GM18505 (cell line): ENCODE results near the gene TEKTIP1.

Source experiments
- ATAC-seq: cut with Tn5 transposase; IDR thresholded peaks from one replicate; pipeline ENCODE4 v1.9.1; 2021; ENCODE audit not compliant: unreplicated experiment
- POLR2A ChIP-seq: IDR thresholded peaks from 4 replicates; pipeline ENCODE4 v1.6.1; 2011; ENCODE audit warnings: borderline replicate concordance; ENCODE audit not compliant: insufficient read depth, insufficient read length; ENCODE audit errors: extremely low read depth

TEKTIP1 gene

DNA sequence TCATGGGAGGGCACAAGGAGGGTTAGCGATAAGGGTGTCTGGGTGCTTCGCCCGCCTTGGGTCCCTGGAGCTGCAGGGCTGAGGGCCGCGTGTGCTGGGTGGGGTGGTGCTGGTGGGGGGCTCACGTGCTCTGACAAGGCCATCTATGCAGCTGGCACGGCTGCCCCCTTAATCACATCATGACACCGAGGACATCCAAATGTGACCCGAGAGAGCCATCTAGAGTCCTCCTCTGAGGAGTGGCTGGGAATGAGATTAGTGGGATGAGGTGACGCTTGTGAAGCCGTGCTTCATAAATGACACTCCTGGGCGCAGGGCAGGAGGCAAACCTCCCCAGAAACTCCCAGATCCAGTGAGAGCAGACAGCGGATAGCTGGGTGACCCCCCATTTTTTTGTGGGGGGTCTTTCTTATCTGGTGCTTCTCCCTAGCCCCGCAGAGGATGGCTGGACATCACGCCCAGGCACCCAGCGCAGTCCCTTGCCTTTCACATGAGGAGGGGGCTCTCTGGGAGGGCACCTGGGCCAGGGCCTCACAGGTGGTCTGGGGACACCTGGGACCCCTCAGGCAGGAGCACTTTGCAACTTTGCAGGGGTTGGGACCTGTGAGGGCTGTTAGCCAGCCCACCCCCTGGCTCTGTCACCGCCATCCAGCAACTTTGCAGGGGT lies 26.3 kb upstream of the TEKTIP1 start:
- ATAC-seq: no peak
- TF ChIP-seq POLR2A: no peak

DNA sequence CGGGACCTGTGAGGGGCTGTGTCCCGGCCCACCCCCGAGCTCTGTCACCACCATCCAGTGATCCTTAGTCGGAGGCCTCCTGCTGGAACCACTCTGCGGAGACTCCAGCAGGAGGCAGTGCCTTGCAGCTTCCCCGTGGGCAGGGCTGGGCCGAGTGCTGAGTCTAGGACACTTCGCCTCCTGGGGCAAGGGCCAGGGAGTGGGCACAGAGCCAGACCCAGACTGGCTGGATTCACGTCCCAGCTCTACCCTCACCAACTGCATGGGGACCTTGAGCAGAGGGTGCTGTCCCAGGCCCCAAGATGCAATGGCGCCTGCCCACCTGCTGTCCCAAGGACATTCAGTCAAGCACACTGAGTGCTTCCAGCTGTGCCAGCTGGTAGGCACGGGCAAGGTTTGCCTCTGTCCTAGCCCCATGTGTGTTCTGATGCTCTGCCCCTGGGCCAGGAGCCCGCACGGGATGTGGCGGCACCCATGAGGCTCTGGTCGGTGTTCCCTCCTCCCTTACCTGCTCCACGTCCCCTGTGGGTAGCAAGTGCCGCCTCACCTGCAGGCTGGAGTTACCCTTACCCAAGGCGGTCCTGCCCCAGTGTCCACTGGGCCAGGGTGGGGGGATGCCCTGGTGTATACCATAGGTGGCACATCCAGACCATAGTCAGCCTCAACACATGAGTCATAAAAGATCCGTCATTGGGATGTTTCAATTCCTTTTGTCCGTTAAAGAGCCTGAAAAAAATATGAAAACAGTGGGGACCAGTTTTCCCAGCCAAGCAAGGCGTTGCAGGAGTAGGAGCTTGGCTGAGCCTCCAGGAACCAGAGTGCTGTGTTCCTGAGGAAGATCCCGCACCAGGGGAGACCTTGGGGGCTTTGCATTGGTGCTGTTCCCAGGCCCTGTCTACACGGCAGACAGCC lies 25.5 kb upstream of the TEKTIP1 start:
- TF ChIP-seq POLR2A: no peak
- no peak for ATAC-seq

DNA sequence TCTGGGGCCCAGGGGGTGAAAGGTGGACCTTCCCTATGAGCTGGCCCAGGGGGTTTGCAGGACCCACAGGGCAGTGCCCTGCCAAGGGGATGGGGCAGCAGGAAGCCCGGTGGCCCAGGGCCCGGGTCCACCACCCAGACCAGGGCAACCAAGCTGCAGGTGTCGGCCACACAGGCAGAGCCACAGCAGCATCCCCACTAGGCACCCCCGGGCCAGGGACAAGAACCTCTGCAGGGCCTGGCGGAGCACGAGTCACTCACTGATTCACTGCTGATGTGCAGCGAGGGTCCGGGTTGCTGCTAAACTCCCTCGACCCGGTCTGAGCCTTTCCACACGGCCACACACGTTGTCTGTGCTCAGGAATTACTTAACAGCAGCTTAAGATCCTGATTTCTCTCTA lies 24.0 kb upstream of the TEKTIP1 start:
- ATAC-seq: no peak
- TF ChIP-seq POLR2A: no peak

DNA sequence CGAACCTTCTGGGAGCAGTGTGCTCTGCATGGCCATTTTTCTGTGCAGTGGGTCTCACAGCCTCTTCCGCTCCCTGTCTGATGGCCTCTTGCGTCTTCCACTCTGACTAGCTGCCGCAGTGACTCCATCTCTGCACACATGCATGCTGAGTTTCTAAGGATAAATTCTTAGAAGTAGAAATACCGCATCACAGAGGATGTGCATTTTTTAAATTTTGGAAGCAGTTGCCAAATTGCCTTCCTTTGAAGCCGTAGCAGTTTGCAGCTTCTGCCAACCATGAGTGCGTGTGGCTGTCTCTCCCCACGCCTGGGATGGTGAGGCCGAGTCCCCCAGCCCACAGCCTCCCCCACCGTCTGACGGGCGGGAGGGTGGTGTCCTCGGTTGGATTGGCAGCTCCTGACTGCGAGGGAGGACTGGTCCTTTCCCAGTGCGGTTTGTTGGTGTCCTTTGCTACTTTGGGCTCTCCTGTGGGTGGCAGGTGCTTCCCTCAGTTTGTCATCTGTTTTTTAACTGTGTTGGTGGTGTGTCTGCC lies 23.0 kb upstream of the TEKTIP1 start:
- no peak for ATAC-seq
- no peak for TF ChIP-seq POLR2A

DNA sequence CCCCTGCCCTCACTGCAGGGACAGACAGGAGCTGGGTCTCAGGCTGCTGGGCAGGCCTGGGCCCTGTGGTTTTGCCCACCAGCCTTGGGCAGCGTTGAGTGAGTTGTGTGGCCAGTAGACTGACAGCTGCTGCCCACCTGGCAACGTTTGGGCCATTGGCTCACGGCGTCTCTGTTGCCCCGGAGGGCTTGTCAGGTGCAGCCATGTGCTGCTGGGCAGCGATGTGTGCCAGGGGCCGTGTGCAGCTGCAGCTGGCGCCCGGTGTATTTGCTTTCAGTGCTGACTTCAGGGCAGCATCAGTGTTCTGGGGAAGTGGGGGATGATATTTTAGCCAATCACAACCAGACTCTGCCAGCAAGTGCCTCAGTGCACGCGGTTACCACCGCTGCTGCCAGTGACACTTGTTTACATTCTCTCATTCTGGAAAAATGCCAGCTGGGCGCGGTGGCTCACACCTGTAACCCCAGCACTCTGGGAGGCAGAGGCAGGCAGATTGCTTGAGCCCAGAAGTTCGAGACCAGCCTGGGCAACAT lies 22.2 kb upstream of the TEKTIP1 start:
- ATAC-seq: no peak
- TF ChIP-seq POLR2A: no peak

DNA sequence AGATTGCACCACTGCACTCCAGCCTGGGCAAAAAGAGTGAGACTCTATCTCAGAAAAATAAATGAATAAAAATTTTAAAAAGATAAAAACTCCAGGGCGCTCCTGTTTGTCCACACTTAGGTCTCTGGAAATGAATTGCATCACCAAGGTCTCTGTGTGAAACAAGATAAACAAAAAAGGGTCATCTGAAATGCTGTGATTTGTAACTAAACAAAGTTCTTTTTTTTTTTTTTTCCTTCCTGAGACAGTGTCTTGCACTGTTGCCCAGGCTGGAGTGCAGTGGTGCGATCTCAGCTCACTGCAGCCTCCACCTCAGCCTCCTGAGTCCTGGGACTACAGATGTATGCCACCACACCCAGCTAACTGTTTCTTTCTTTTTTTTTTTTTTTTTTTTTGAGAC lies 21.3 kb upstream of the TEKTIP1 start:
- TF ChIP-seq POLR2A: no peak
- no peak for ATAC-seq

DNA sequence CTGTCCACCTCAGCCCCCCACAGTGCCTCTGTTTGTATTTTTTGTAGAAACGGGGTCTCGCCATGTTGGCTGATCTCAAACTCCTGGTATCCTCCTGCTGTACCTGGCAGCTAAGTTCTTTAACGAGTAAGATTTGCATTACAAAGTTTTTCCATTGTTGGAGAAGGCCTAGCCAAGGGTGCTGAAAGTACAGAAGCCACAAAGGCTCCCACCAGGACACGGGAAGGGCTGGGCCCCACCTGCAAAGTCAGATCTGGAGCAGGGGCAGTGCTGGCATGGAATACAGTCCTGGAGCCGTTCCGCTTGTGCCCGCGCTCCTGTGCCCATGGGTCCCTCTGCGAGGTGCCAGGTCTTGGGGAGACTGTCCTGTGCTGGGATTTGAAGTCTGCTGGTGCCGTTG lies 20.7 kb upstream of the TEKTIP1 start:
- no peak for TF ChIP-seq POLR2A
- no peak for ATAC-seq

DNA sequence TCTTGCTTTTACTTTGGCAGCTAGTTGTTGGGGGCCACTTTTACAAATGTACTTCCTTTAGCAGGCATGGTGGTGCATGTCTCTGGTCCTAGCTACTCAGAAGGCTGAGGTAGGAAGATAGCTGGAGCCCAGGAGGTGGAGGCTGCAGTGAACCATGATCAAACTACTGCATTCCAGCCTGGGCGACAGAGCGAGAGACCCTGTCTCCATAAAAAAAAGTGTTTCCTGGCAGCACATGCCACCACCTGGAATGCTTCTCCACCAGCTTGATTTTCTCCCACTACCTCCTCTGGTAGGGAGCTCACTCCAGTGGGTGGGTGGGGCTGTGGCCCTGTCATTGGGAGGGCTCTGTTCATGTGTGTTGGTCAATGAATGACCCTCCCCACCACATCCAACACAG lies 20.3 kb upstream of the TEKTIP1 start:
- ATAC-seq: no peak
- no peak for TF ChIP-seq POLR2A

DNA sequence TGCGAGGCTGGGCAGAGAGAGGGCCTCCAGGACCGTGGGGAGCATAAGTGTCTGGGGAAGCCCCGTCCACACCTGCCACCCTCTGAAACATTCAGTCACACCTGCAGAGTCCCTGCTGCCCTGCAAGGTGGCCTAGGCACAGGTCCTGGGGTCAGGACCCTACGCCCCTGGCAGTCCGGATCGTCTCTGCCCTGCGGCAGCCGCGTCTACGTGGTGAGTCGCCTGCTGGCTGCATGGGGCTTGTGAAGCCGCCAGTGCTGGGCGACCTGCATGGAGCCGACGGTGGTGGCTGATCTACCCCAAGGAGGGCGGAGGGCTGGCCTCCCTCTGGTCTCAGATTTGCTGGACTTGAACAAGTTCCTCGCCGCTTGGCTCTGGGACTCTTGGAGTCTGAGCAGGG lies 19.8 kb upstream of the TEKTIP1 start:
- no peak for TF ChIP-seq POLR2A
- no peak for ATAC-seq

DNA sequence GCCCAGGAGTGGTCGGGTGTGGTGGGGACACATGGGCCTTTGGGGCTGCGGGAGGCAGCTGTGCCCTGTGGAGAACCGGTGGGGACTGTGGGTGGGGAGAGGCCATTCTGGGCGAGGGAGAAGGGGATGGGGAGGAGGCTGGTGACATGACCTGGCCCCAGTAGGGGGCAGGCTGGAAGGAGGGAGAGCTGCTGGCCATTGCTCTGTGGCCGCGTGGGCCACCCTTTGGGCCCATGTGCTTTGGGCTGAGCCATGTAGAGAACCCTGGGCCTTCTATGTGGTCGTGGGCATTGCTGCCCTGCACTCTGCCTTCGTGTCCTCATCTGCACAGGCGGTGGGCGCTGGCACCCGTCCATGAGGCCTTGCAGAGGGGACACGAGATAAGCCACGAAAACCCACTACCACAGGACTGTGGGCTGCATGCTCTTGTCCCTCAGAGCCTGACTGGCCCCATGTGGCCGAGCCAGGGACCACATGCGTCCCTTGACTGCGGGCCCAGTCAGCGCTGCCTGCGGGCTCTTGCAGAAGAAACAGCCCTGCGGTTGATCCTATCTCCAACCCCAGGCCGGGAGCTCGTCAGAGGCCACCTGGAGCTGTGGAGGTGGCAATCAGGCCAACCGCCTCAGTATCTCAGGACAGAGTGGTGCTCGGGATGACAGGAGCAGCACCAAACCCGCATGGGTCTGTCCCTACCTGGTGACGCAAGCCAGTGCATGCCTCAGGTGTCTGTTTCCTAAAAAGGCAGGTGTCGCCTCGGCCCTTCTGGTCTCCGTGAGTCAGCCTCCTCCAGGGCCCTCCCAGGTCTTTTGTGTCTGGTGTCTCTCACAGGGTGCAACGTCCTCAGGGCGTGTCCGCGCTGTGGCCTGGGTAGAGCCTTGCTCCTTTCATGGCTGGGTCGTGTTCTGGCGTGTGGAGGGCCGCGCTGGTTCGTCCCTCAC lies 18.5 kb upstream of the TEKTIP1 start:
- no peak for TF ChIP-seq POLR2A
- ATAC-seq: no peak

DNA sequence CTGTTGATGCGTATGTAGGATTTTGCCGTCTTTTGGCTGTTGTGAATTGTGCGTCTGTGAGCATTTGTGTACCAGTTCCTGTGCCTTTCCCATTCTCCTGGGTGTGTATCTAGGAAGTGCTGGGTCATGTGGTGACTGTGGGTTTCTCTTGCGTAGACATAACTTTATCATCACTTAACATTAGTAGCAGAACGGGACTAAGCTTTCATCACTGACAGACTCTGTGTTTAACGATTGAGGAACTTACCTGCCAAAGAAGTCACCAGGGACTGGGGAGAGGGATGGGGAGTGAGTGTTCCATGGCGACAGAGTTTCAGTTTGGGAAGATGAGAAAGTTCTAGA lies 17.9 kb upstream of the TEKTIP1 start:
- ATAC-seq: no peak

DNA sequence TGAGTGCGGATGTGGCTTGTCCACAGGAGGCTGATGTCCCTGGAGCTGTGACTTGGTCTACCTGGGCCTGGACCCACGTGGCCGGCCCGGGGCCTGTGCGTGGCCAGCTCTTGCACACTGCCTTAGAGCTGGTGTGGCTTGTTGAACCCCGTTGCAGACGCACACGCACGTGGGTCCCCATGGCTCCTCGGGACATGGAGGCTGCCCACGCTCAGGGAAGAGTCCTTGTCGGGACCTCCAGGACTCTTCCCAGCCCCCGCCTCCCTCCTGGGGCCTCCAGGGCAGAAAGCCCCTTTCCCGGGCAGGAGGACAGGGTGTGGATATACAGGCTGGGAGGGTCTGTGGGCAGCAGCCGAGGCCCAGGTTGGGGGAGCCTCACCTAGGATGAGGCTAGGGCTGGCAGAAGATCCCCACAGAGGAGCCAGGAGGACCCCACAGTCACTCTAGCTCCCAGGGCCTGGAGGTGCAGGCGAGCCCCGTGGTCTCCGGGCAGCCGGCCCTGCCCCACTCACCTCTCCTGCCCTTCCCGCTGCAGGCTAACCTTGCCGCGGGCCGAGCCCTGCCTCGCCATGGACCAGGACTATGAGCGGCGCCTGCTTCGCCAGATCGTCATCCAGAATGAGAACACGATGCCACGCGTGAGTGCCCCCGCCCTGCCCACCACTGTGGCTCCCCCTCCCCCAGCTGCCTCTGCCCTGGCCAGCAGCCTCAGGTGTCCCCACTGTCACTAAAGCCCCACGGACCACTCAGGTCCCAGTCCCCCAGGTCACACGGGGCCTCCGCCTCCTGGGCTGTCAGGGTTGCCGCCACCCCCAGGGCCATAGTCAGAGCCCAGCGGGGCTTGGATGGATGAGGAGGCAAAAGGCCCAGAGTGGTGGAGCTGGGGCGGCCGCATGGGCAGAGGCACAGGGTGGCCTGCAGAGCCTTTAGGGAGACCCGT lies 16.3 kb upstream of the TEKTIP1 start:
- no peak for TF ChIP-seq POLR2A

More for the DNA sequence above, 17.9 kb upstream of the TEKTIP1 start:
- no peak for TF ChIP-seq POLR2A

DNA sequence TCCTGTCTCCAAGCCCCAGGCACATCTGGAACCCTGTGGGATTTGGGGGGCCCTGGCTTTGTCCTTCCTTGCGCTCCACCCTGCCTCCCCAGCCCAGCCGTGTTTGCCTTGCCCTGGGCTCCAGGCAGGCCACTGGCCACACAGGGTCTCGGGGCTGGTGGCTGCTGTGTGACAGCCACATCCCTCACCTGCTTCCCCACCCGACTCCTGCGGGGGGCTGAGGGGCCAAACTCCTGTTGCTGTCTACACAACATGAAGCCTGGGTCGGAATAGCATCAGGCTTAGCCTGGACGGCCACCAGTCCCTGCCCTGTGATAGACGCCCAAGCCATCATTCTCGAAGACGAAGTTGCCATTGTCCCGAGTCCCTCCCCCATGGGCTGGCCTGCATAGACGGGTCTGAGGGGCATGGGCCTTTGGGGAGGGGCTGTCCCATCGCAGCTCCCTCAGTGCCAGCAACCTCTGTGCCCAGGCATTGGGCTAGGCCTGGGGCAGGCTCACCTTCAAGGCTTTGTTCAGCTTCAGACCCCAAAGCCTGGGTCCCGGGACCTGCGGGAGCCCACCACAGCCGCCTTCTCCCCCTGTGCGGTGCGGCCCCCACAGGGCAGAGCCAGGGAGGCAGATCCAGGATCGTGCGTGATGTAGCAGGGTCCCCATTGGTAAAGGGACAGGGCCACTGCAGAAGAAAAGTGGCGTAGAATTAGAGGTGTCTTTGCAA lies 15.5 kb upstream of the TEKTIP1 start:
- ATAC-seq: no peak
- TF ChIP-seq POLR2A: no peak

More for the DNA sequence above, 16.3 kb upstream of the TEKTIP1 start:
- ATAC-seq: no peak
